Measurements from ENCODE around the gene GRIP1. TPM values are rescaled to one million over a fixed set of nuclear protein-coding genes. Genes with fewer than 3 reads are reported as not detected.

Gene GRIP1
- total RNA-seq, 1 experiment from 2014 or later = under 0.01 TPM

DNA sequence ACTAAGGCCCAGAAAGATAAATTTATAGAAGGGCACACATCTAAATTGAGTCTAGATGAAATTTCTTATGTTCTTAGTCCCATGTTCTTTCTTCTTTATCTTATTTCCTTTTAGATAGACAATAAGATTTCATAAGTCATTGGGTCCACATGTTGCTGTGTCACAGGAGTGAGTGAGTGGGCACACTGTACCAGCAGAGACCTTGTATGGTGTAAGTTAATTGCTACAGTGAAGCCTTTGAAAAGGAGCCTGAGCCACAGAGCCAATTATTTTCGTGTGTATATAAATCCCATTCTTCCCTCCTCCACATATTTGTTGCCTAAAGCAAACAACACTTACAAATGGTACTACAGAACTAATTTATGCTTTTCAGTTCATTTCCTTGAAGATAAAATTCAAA is 79.1 kb downstream of the GRIP1 start:
- DNase-seq (ENCODE audit: low read depth) = no peak

DNA sequence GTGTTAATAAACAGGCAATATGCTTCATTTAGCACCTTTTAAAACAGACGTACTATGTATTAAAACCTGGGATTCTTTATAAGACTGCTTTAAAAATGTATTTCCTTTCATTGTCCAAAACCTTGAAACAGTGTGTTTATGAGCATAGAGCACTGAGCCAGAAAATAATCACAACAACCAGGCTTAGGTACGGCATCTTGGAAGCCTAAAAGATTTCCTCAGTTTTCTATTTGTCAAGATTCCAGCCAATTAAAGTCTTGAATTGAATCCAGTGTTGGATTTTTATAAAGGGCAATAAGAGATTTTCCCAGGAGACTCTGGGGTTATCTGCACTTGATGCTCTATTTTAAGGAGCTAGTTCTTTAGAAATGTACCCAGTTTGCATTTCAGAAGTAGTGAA is 80.3 kb downstream of the GRIP1 start:
- no peak for DNase-seq (ENCODE audit: low read depth)

DNA sequence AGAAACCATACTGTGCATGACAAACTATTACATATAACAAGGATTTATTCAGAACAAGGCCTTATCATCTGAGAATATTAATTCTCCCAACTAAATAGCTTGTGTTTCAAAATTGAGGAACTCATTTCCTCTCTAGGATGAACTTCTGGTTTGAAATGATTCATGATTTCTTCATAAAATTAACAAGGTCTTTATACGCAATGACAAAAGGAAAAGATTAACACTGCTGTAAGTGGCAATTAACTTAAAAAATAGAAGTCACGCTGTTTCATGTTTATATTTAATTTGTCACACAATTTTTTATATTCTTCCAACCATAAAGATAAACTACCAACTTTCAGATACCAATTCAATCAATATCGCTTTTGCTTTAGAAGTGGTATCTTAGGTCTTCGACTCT is 80.8 kb downstream of the GRIP1 start:
- no peak for DNase-seq (ENCODE audit: low read depth)

DNA sequence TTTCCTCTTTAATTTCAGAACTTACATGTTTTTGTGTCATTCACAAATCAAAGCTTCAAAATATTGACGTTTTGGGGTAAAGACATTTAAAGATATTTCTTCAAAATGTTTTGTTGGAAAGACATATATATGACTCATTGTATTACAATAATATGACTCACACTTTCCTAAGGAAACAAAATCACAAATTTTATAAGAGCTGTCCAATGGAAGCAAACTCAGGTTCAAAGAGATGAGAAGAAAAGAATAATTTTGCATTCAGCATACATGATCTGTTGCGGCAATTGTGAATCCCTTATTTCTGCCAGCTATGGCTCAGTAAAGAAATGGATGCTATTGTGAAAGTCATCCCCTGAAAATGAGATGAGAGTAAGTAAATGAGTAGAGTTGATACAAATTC is 82.7 kb downstream of the GRIP1 start:
- peak; percentile 13 for DNase-seq (ENCODE audit: low read depth)

DNA sequence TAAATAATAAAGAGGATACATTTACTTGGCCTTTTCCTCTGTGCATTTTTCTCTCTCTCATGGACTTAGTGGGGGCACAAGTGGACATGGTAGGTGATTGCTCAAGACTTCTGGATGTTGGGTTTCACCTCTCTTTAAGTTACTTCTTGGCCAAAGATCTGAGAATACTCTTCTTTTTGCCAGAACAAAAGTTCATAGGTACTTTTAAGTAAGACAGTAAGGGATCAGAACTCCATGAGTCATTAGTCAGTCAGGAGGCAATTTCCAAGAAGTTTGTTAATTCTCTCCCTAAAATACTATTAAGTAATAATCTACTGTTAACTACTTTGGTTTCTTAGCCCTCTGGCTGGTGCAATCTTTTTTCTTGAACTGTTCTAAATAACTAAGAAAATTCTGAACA is 84.2 kb downstream of the GRIP1 start:
- no peak for DNase-seq (ENCODE audit: low read depth)

DNA sequence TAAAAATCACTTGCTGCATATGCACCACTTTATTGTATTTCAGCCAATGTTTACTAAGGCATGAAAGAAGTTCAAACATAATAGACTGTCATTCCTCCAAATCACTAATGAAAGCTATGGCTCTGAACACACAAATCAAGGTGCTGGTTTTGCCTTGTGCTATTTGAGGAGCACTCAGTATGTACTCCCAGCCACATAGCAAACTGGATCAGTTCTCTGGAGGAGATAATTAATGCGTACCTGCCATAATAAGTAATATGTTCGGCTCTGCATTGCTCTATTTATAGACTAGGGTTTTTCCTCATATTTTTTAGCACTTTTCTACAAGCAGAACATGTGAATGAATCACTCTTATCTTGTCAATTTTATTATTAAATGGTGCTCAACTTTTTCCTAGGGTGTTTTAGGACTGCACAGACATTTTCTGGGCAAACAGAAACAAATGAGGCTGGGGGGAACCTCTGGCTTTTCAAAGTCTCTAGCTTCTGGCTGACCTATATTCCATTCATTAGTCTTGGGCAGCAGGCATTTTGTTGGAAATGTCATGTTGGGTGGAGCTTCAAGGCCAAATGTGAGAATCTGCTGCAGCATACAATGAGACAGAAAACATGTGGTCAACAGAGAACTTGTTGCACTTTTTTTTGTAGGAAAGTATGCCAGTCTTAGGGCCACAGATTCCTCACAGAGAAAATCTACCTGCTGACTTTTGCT is 88.4 kb downstream of the GRIP1 start:
- no peak for DNase-seq (ENCODE audit: low read depth)

DNA sequence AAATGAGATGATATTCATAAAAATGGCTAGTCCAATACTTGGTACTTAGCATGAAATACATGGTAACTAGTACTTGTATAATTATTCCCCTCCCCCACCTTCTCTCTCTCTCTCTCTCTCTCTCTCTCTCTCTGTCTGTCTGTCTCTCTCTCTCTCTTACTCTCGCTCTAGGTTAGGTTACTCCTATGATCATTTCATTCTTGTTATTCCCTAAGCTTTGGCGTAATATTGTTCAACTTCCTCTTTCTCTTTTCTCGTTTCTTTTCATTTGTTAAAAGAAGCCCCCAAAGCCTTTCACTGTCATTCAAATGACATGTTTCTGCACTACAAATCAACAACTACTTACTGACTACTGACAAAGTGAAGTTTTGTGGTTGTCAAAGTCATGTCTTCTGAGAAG is 89.8 kb downstream of the GRIP1 start:
- no peak for DNase-seq (ENCODE audit: low read depth)

DNA sequence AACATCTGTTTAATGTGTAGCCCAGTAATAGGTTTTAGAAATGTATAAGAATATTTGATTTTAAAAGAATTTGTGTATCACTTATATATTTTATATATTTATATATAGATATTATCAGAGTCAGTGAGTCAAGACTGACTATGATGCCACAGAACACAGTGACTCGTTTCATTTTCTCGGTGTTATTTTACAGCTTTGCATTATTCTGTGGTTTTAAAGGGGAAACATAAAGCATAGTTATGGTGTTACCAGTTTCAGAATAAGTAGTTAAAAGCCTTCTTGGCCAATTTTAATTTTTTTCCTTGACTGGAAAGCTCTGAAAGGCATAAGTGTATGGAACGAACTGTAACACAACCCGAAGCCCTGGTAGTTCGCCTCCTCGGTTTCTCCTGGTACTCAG is 91.0 kb downstream of the GRIP1 start:
- DNase-seq (ENCODE audit: low read depth) = no peak

DNA sequence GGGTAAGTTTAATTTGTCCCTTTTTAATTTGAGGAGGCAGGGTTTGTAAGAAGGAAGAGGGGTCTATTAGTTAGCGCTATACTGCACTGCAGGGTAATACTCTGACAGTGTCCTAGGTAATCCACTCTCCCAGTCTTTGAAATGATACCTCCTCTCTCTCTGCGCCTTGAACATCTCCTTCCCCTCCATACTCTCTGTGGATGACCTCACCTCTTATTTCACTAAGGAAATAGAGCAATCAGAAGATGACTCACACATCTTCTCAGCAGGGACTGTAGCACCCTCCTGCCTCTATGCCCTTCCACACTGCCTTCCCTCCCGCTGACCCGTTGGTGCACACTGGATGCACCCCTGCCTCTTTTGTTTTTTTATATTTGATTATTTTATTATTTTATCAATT is 94.2 kb downstream of the GRIP1 start:
- no peak for DNase-seq (ENCODE audit: low read depth)

DNA sequence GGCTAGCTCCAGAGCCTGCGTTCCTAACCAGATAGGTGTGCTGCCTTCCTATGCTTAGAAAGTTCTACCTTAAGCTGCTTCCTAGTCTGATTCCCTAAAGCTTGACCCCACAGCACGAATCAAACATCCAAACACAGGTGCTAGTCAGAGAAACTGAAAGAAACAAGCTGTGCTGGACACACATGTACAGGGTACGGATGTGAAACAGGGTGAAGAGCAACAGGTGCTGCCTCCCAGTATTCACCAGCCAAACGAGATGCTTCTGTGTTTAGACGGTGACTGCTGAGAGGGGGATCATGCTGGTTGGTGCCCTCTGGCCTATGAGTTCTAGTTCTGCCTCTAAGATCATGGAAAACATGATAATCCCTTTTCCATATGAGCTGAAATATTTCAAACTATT is 105.3 kb downstream of the GRIP1 start:
- no peak for DNase-seq (ENCODE audit: low read depth)

DNA sequence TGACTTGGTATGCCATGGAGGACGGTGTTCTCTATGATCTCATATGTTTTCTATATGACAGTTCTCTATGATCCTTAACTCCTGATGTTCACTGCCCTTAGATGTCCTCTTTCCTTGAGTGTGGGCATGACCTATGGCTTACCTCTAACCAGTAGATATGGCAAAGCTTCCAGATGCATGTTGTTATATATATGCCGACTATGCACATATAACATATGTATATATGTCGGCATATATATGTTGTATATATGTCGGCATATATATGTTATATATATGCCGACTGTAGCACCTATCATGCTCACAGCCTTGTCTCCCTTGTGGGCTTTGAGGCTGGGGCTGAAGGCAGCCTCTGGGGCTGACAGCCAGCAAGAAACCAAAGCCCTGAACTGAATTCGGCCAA is 106.0 kb downstream of the GRIP1 start:
- DNase-seq (ENCODE audit: low read depth) = no peak

DNA sequence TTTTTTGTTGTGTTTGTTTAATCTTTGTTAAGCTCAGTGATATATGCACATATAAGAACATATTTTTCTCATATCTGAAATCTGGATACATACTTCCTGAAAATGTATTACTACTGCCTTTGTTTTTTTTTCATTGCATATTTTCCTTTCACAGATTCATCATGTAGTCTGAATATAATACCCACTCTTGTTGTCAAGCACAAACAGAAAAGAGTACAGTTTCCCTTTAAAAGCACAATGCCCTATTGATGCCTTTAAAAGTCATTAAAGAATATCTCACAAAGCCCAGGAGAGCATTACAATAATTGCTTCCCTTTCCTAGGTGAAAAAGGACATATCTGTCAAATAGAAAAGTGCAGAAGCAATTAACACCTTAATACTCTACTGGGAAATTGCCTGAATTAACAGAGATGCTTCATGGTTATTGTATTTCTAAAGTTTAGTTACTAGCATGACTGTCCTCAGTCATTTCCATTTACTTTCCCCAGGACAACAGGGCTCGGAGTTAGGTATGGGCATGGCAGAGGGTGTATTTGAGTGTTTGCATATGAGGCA is 107.4 kb downstream of the GRIP1 start:
- DNase-seq (ENCODE audit: low read depth) = no peak

DNA sequence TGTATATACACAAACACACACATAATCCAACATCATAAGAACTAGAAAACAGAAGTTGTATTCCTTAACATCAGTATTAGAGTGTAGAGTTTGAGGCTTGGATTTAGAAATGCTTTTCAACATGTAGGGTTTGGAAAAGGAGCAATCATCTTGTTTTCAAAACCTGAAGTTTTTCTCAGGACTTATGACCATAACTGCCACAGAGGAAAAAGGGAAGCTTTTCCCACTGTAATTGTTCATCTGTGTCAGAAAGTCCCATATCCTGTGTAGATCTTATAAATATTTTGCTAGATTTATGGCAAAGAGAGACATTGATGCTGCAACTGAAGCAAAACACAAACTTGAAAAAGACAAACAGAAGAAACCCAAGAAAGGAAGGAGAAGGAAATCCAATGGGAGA is 115.7 kb downstream of the GRIP1 start:
- no peak for DNase-seq (ENCODE audit: low read depth)

DNA sequence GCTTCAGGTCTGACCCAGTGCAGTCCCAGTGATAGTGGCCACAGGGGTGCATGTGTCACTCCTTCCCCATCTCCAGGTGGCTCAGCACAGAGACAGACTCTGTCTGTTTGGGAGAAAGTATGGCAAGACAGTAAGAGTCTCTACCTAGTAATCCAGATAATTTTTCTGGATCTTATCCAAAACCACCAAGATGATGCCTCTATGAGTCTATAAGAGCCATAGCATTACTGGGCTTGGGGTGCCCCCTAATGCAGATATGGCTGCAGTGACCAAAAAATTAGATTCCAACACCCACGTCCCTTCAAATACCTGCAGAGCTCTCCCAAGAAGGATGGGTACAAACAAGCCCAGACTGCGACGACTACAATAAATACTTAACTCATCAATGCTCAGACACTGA is 123.8 kb downstream of the GRIP1 start:
- DNase-seq (ENCODE audit: low read depth) = no peak

DNA sequence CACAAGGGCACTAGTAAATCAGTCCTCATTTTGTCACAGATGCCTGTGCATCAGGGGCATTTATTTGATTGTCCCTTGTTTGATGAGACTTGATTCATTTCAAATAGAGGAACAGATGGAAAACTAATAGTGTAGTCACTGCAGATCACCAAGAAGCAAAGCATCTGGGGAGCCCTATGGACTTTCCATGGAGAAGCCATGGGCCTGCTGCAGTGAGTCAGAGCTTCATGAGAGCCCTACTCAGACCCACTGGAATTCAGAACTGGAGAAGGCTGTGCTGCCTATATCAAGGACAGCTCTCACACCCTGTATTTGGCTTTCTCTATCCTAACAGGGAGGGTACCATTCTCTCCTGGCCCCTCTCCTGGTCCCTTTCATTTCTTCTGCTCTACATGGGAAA is 126.2 kb downstream of the GRIP1 start:
- DNase-seq (ENCODE audit: low read depth) = no peak

DNA sequence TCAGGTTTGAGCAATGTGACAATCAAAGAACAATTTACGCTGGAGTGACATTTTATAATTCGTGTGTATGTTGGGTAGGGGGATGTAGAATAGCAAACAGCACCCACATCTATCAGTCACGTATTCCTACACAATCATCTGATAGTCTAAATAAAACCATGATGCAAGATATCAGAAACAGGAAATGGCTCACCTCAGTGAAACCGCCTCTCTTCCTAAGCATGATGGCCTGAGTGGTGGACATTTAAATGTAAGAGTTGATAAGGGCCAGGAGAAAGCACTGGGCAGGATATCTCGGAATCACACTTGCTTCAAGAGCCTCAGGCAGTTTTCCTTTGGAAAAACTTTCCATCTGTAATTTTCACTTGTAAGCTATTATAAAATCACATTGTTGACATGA is 128.2 kb downstream of the GRIP1 start:
- no peak for DNase-seq (ENCODE audit: low read depth)

DNA sequence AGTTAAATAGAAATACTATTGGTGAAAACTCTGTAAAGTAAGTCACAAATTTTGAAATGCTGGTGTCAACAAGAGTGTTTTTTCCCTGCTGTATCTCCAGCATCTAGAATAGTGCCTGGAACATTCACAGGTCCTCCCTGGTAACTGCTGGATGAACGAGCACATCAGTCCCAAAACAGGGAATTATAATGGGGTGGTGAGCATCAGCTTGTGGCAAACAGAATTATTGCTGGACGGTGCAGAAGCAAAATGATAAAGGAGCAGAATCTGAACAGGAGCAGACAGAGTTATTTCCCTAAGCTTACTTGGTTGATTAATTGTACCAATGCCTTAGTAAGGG is 129.9 kb downstream of the GRIP1 start:
- no peak for DNase-seq (ENCODE audit: low read depth)

DNA sequence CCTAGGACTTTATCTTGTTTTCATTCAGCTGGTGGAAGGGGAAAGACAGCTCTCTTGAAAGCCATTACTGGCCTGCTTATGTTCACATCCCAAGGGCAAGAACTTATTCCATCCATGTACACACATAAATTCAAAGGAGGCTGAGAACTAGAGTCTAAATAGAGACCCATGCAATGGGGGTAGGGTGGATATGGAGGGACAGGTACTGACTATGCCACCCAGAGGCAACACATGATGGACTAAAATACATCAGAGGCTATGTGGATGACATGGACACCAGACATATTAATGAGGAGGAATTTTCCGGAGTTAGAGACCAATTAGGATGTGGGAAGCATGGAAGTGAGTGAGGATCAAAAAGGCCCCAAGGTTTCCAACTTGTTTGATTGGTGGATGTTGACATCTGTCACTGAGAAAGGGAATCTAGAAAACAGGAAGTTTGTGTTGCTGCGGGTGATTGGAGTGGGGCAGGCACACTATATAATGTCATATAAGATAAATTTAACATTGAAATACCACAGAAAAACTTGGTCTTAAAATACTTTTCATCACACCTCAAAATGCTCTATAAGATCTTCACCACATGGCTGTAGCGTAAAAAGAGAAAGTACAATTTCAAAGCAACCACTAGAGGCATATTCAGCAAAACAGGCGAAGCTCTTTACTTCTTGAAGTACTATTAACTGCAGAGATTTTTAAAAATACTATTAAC is 130.4 kb downstream of the GRIP1 start:
- DNase-seq (ENCODE audit: low read depth) = no peak

DNA sequence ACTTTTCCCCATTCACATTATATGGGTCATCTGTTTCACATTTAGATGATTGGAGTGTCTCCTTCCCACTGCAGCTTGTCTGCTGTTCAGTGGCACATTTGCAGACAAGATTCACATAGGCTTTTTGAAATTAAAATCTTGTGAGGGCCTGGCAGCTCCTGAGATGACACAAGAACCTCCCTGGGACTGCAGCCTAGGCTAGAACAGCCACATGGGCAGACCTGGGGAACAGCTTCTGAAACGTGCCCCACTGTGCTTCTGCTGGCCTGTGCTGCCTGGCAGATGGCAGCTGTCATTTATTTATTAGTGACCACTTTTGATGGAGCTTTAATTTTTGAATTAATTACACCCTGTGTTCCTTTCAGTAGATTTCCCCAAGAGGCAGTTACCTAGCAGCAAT is 137.4 kb downstream of the GRIP1 start:
- DNase-seq (ENCODE audit: low read depth) = no peak

DNA sequence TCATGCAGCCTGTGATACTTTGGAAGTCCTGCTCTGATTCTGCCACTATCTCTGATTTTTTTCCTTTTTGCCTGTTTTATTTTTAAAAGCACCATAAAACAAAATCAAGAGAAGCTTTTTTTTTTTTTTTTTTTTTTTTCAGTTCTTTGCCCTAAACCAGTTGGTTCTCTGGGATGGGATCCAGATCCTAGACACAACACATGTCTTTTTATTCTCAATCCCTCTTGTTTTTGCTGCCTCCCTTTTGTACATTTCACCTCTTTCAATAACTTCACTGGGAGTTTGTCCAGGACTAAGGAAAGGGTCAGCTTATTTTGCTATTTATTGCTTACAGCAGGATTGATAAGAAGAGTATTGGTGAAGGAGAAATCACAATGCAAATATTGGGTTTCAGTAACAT is 139.4 kb downstream of the GRIP1 start:
- no peak for DNase-seq (ENCODE audit: low read depth)

DNA sequence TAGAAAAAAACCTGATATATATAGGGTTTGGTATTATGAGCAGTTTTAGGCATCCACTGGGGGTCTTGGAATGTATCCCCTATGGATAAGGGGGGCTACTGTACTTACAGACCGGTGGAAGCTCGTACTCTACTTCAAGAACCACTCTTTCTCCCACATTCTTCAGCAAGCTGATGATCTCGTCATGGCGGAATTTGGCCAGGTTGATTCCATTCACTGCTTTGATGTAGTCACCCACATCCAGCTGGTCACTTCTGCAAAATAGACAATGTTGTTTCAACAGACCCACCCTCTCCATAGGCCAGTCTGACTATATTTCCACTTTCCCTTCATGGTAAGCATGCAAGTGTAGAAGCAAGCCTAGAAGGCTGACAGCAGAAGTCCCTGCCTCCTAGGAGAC is 139.9 kb downstream of the GRIP1 start:
- no peak for DNase-seq (ENCODE audit: low read depth)

DNA sequence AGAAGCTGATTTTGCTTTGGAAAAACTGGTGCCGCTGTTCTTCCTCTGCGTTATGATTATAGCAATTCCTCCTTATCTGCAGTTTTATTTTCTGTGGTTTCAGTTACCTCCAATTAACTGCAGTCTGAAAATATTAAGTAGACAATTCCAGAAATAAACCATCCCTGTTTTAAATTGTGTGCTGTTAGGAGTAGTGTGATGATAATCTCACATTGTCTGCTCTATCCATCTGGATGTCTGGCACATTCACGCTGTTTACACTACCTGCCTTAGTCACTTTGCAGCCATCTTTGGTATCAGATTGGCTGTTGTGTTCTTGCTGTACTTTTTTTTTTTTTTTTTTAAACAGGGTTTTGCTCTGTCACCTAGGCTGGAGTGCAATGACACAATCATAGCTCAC is 141.0 kb downstream of the GRIP1 start:
- no peak for DNase-seq (ENCODE audit: low read depth)

DNA sequence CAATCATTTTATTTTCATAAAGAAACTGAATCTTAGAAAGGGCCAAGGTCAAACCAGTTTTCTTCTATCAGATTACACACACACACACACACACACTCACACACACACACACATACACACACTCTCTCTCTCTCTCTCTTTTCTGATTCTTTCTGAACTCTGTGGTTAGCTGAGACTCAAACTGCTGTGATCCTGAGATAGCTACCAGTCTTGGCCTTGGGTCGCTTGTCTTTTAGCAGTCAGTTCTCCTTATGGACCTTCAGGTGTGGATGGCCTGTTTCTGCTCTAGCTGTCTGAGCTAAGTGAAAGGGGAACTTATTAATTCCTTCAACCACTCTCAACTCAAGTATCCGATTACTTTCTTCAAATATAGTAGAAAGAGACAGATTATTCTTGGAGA is 145.1 kb downstream of the GRIP1 start:
- DNase-seq (ENCODE audit: low read depth) = no peak
